Upper lobe of right lung (tissue), 1 donor: Measurements from ENCODE around the gene ROR1. TPM values are rescaled to one million over a fixed set of nuclear protein-coding genes. Genes with fewer than 3 reads are reported as not detected.

Source experiments
- ATAC-seq: fragments of 200-7000 bp; cut with Tn5 transposase; one replicate; pipeline ENCODE4 v1.9.1; 2020; ENCODE audit warnings: mild to moderate bottlenecking, moderate library complexity
- DNase-seq: peaks from one replicate; pipeline ENCODE4 v3.0.0-alpha.2; 2020
- H3K27ac ChIP-seq: fragments of 200-600 bp; one replicate; pipeline ENCODE4 v1.8.0; 2022
- H3K27me3 ChIP-seq: fragments of 200-600 bp; one replicate; pipeline ENCODE4 v1.8.0; 2022; ENCODE audit warnings: mild to moderate bottlenecking
- H3K36me3 ChIP-seq: fragments of 200-600 bp; one replicate; pipeline ENCODE4 v1.8.0; 2022
- H3K4me1 ChIP-seq: fragments of 200-600 bp; one replicate; pipeline ENCODE4 v1.8.0; 2022
- H3K4me3 ChIP-seq: fragments of 200-600 bp; one replicate; pipeline ENCODE4 v1.8.0; 2022; ENCODE audit warnings: mild to moderate bottlenecking
- H3K9me3 ChIP-seq: fragments of 200-600 bp; one replicate; pipeline ENCODE4 v1.8.0; 2022
- CTCF ChIP-seq: fragments of 200-600 bp; IDR thresholded peaks from one replicate; pipeline ENCODE4 v1.8.0; 2022; ENCODE audit warnings: antibody characterized with exemption
- intact Hi-C: fragments of 100-400 bp; cut with DNase I; formaldehyde crosslinking; loops from one replicate; pipeline ENCODE4 v1.11.0; 2022
- total RNA-seq: library from RNA; stranded (reverse); fragmentation: NEBNext Ultra II Directional; extraction: Animal tissue kit (Norgen Biotek cat#: 25700); gene quantifications from one replicate; pipeline ENCODE4 v1.2.1, GENCODE V29; 2021
- donor health status: DM: no; HTN: yes; CAD: no; lungs with severe emphysema.

The ROR1 gene
- total RNA-seq, 1 donor from 2014 or later: 21.4 TPM

- ATAC-seq (no peak), DNase-seq (no peak)
- Histone ChIP-seq H3K27me3 (no peaks in the 10 kb centered on the region), H3K36me3 (no peaks in the 10 kb centered on the region), H3K27ac (no peak overlapping the region), H3K4me1 (no peaks in the 10 kb centered on the region), H3K4me3 (no peak overlapping the region), H3K9me3 (no peaks in the 10 kb centered on the region)
- TF ChIP-seq CTCF: no peak
- intact Hi-C loops: no loop called here
Measured at GRCh38 chr1:64150729-64151230, 377.0 kb downstream of the ROR1 start.

DNA sequence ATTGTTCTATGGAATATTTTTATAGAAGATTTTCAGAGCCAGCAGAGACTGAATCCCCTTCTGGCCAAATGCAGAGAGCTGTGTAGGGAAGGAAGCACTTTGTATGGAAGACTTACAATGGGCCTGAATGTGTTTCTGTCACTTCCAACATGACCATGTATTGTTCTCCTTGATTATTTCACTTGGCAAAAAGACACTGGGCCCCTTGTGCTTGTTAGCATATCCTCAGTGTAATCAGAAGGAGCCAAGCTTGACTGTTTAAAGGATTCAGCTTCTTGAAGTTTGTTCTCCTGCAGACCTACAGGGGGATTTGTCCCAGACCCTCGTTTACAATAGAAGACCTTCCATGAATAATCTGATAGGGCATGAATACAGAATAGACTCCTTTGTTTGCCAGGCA, 381.5 kb downstream of the ROR1 start:
- H3K27ac ChIP-seq: no peak overlapping the region
- H3K27me3 ChIP-seq: no peaks in the 10 kb centered on the region
- no peaks in the 10 kb centered on the region for H3K4me1 ChIP-seq
- ATAC-seq (no peak), DNase-seq (no peak)
- no peaks in the 10 kb centered on the region for H3K9me3 ChIP-seq
- TF ChIP-seq CTCF: no peak
- no peaks in the 10 kb centered on the region for H3K36me3 ChIP-seq
- no peak overlapping the region for H3K4me3 ChIP-seq
- intact Hi-C loops: no loop called here

DNA sequence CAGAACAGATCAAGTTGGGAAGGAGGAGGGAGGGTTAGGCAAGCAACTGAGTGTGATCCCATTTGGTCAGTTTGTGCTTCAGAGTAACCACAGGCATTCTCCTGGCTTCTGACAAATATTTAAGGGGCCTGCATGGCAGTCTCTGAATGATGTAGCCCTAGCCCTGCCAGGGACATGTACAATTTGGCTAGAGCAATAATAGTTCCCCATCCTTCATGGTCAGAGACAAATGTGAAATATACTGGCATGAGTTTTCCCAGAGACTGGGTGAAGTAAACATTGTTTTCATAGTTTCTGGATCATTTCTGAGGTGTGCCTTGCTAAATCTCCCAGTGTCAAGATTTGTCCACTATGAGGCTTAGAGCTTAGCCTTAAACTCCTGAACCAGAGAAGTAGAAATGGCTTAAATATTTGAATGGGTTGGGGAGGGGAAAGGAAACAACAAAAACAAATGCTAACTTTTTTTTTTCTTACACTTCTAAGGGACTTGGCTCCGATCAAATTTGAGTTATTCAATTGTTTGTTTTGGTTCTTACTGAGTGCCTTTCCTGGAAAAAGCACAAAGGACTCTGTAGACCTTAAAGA, 387.6 kb downstream of the ROR1 start:
- Histone ChIP-seq H3K27ac (no peak overlapping the region), H3K4me1 (peaks cover 15% of the 10 kb centered on the region), H3K27me3 (no peaks in the 10 kb centered on the region), H3K9me3 (no peaks in the 10 kb centered on the region), H3K4me3 (no peak overlapping the region), H3K36me3 (no peaks in the 10 kb centered on the region)
- intact Hi-C loops: no loop called here
- DNase-seq: no peak
- TF ChIP-seq CTCF: no peak
- peak; percentile 75 for ATAC-seq

- ATAC-seq (no peak), DNase-seq (no peak)
- Histone ChIP-seq H3K27ac (no peak overlapping the region), H3K4me1 (peaks cover 15% of the 10 kb centered on the region), H3K36me3 (no peaks in the 10 kb centered on the region), H3K27me3 (no peaks in the 10 kb centered on the region), H3K9me3 (no peaks in the 10 kb centered on the region), H3K4me3 (no peak overlapping the region)
- no peak for TF ChIP-seq CTCF
- intact Hi-C loops: no loop called here
Measured at GRCh38 chr1:64162151-64162550, 388.3 kb downstream of the ROR1 start.

DNA sequence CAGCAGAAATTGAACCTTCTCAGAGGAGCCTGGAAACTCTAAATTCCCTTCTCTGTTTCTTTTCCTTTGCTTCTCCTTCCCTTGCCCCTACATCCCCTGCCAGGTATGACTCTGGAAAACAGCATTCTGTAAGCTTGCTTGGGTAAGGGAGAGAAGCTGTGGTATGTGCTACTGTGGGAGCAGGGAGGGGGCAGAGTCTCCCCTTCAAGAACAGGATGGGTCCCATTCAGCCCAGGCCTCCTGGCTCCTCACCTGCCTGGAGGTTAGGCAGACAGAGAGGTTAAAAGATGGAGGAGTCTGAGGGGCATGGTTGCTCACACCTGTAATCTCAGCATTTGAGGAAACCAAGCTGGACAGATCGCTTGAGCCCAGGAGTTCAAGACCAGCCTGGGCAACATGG, 389.0 kb downstream of the ROR1 start:
- TF ChIP-seq CTCF: no peak
- Histone ChIP-seq H3K36me3 (no peaks in the 10 kb centered on the region), H3K4me3 (no peak overlapping the region), H3K9me3 (no peaks in the 10 kb centered on the region), H3K4me1 (peaks cover 15% of the 10 kb centered on the region), H3K27me3 (no peaks in the 10 kb centered on the region), H3K27ac (no peak overlapping the region)
- DNase-seq (no peak), ATAC-seq (no peak)
- intact Hi-C loops: no loop called here

DNA sequence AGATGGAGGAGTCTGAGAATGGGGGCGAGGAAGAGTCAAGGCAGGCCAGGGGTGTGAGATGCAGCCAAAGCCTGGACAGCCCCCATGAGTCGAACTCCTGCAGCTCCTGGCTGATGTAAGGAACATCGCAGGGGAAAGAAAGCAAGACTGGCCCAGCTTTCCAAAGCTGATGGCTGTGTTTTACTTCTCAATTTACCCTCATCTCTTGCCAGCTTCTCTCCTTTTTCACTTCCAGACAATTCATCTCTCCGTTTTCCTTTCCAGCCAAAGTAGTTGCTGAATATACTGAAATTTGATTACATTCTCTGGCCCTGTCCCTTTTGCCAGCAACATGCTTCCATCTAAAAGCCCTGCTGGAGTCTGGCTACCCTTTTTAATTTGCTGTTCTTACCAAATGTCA, 389.6 kb downstream of the ROR1 start:
- no peak overlapping the region for H3K27ac ChIP-seq
- intact Hi-C loops: no loop called here

More for the DNA sequence above, 389.6 kb downstream of the ROR1 start:
- no peaks in the 10 kb centered on the region for H3K36me3 ChIP-seq
- H3K27me3 ChIP-seq: no peaks in the 10 kb centered on the region
- no peak overlapping the region for H3K4me3 ChIP-seq
- no peak for ATAC-seq
- no peaks in the 10 kb centered on the region for H3K9me3 ChIP-seq
- DNase-seq: no peak
- H3K4me1 ChIP-seq: peaks cover 15% of the 10 kb centered on the region
- no peak for TF ChIP-seq CTCF
